DND-41 (cell line): ENCODE measurements around the gene GPR137B.
"Not testable (repeated sequence)": the region's sequence is repeated elsewhere in the genome, so short reads cannot be mapped to it uniquely, and the experiment has no call there.

Experiments
- ATAC-seq: fragments of 200-7000 bp; cut with Tn5 transposase; 3 replicates; pipeline ENCODE4 v1.9.1; 2021; ENCODE audit warnings: low read depth; ENCODE audit not compliant: insufficient read depth
- DNase-seq: peaks from one replicate; pipeline ENCODE4 v3.0.0-alpha.2; 2020
- H2AFZ ChIP-seq: 2 replicates; pipeline ENCODE4 v1.6.0; 2012; ENCODE audit warnings: low read depth, low read length
- H3K27ac ChIP-seq: 2 replicates; pipeline ENCODE4 v1.5.1; 2012; ENCODE audit warnings: low read length, inconsistent platforms
- H3K27me3 ChIP-seq: fragments of 200-600 bp; sonication (generic); 2 replicates; pipeline ENCODE4 v1.6.0; 2012; ENCODE audit warnings: low read length, mild to moderate bottlenecking, inconsistent platforms; ENCODE audit not compliant: insufficient read depth, poor library complexity
- H3K36me3 ChIP-seq: 2 replicates; pipeline ENCODE4 v1.5.1; 2012; ENCODE audit warnings: low read length, inconsistent platforms; ENCODE audit not compliant: insufficient read depth
- H3K4me1 ChIP-seq: 2 replicates; pipeline ENCODE4 v1.5.1; 2012; ENCODE audit warnings: mild to moderate bottlenecking, low read length; ENCODE audit not compliant: insufficient read depth
- H3K4me2 ChIP-seq: 2 replicates; pipeline ENCODE4 v1.6.0; 2012; ENCODE audit warnings: mild to moderate bottlenecking, moderate library complexity, low read length, inconsistent platforms; ENCODE audit not compliant: insufficient read depth
- H3K4me3 ChIP-seq, 2 experiments: fragments of 200-600 bp in 1 of 2; shearing (Covaris generic) in 1 of 2; 2 replicates each; pipeline ENCODE4 v1.5.1; 2012 to 2016; ENCODE audit warnings: inconsistent platforms in 2 of 2, low read length in 2 of 2, mild to moderate bottlenecking in 2 of 2, low read depth in 1 of 2, moderate library complexity in 1 of 2
- H3K79me2 ChIP-seq: 2 replicates; pipeline ENCODE4 v1.6.0; 2012; ENCODE audit warnings: low read length, inconsistent platforms; ENCODE audit not compliant: insufficient read depth
- H3K9ac ChIP-seq: 2 replicates; pipeline ENCODE4 v1.6.0; 2012; ENCODE audit warnings: low read depth, mild to moderate bottlenecking, inconsistent platforms, low read length, moderate library complexity
- H3K9me3 ChIP-seq: 2 replicates; pipeline ENCODE4 v1.5.1; 2012; ENCODE audit warnings: low read length, moderate library complexity, mild to moderate bottlenecking, inconsistent platforms; ENCODE audit not compliant: insufficient read depth, severe bottlenecking
- H4K20me1 ChIP-seq: 2 replicates; pipeline ENCODE4 v1.6.0; 2012; ENCODE audit warnings: low read length; ENCODE audit not compliant: insufficient read depth
- CTCF ChIP-seq: IDR thresholded peaks from 2 replicates; pipeline ENCODE4 v1.5.1; 2012; ENCODE audit warnings: borderline replicate concordance, low read length, moderate library complexity, mild to moderate bottlenecking; ENCODE audit not compliant: poor library complexity, severe bottlenecking; ENCODE audit errors: extremely low read depth
- EZH2 ChIP-seq: IDR thresholded peaks from 3 replicates; pipeline ENCODE4 v1.6.1; 2012; ENCODE audit warnings: borderline replicate concordance, low read depth, mild to moderate bottlenecking, moderate library complexity, low read length, inconsistent platforms; ENCODE audit not compliant: severe bottlenecking

The GPR137B gene

GRCh38 chr1:236181059-236181458 lies 38.7 kb downstream of the GPR137B start:
- Histone ChIP-seq H3K4me2 (no peak overlapping the region), H3K27ac (no peak overlapping the region), H3K4me1 (no peaks in the 10 kb centered on the region), H3K4me3 (no peak overlapping the region), H3K9ac (no peak overlapping the region), H3K9me3 (no peaks in the 10 kb centered on the region), H3K27me3 (no peaks in the 10 kb centered on the region), H4K20me1 (0 out of 2 replicates have a peak, but pooled peaks cover 6% of the 10 kb centered on the region), H3K36me3 (peaks cover 39% of the 10 kb centered on the region), H3K79me2 (no peaks in the 10 kb centered on the region), H2AFZ (no peak overlapping the region)
- no peak for ATAC-seq
- DNase-seq: no peak
- TF ChIP-seq CTCF: no peak
- no peak for TF ChIP-seq EZH2

- H3K36me3 ChIP-seq: peaks cover 28% of the 10 kb centered on the region
- TF ChIP-seq CTCF (no peak), EZH2 (no peak)
- no peak overlapping the region for H3K9ac ChIP-seq
- H3K27me3 ChIP-seq: no peaks in the 10 kb centered on the region
- H3K27ac ChIP-seq: no peak overlapping the region
- no peak overlapping the region for H2AFZ ChIP-seq
- no peaks in the 10 kb centered on the region for H3K4me1 ChIP-seq
- DNase-seq (no peak), ATAC-seq (peak; percentile 42; the same call in 2 of the 3 replicates)
- no peaks in the 10 kb centered on the region for H4K20me1 ChIP-seq
- H3K4me2 ChIP-seq: no peak overlapping the region
- H3K79me2 ChIP-seq: no peaks in the 10 kb centered on the region
- no peaks in the 10 kb centered on the region for H3K9me3 ChIP-seq
- no peak overlapping the region for H3K4me3 ChIP-seq
These were observed 43.3 kb downstream of the GPR137B start for GRCh38 chr1:236185687-236186086.

DNA sequence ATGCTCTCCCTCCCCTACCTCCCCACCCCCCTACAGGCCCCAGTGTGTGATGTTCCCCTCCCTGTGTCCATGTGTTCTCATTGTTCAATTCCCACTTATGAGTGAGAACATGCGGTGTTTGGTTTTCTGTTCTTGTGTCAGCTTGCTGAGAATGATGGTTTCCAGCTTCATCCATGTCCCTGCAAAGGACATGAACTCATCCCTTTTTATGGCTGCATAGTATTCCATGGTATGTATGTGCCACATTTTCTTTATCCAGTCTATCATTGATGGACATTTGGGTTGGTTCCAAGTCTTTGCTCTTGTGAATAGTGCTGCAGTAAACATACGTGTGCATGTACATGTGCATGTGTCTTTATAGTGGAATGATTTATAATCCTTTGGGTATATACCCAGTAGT lies 44.1 kb downstream of the GPR137B start:
- H3K4me3 ChIP-seq: not testable (repeated sequence)

DNA sequence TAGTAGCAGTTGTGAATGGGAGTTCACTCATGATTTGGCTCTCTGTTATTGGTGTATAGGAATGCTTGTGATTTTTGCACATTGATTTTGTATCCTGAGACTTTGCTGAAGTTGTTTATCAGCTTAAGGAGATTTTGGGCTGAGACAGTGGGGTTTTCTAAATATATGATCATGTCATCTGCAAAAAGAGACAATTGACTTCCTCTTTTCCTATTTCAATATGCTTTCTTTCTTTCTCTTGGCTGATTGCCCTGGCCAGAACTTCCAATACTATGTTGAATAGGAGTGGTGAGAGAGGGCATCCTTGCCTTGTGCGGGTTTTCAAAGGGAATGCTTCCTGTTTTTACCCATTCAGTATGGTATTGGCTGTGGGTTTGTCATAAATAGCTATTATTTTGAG lies 45.7 kb downstream of the GPR137B start:
- H2AFZ ChIP-seq, H3K4me3 ChIP-seq, DNase-seq, H3K79me2 ChIP-seq, H3K9ac ChIP-seq, ATAC-seq, H3K4me1 ChIP-seq, H3K4me2 ChIP-seq, H3K27ac ChIP-seq, H4K20me1 ChIP-seq, H3K27me3 ChIP-seq, H3K9me3 ChIP-seq: not testable (repeated sequence)
- H3K36me3 ChIP-seq: peaks cover 24% of the 10 kb centered on the region

More for the DNA sequence above, 44.1 kb downstream of the GPR137B start:
- DNase-seq, H3K27me3 ChIP-seq, H3K9me3 ChIP-seq, H3K27ac ChIP-seq, H4K20me1 ChIP-seq, H3K4me1 ChIP-seq, H3K9ac ChIP-seq, H2AFZ ChIP-seq, H3K79me2 ChIP-seq, H3K4me2 ChIP-seq, ATAC-seq: not testable (repeated sequence)
- peaks cover 21% of the 10 kb centered on the region; the same call in 1 of the 2 replicates for H3K36me3 ChIP-seq
